SK-N-SH treated with all-trans-retinoic acid at 6 μM for 48 hours (cell line): ENCODE results near the gene LSM2.
A peak's percentile ranks its signal among the peaks of the same experiment; 100 is the strongest.

Source experiments
- ATAC-seq: fragments of 200-7000 bp; cut with Tn5 transposase; 3 replicates; pipeline ENCODE4 v1.9.1; 2020; ENCODE audit warnings: mild to moderate bottlenecking, moderate library complexity
- ARNTL ChIP-seq: fragments of 450-650 bp; formaldehyde crosslinking; IDR thresholded peaks from 2 replicates; pipeline ENCODE4 v1.5.0; 2020; ENCODE audit warnings: low read depth, mild to moderate bottlenecking, moderate library complexity, borderline replicate concordance
- CSRNP3 ChIP-seq: fragments of 250-450 bp; sonication (Bioruptor Pico); IDR thresholded peaks from 2 replicates; pipeline ENCODE4 v1.5.1; 2021; ENCODE audit warnings: mild to moderate bottlenecking, moderate library complexity
- GLIS3 ChIP-seq: fragments of 250-450 bp; sonication (Bioruptor Pico); IDR thresholded peaks from 2 replicates; pipeline ENCODE4 v1.5.0; 2020; ENCODE audit warnings: mild to moderate bottlenecking, moderate library complexity
- OSR1 ChIP-seq: fragments of 250-450 bp; sonication (Bioruptor Pico); IDR thresholded peaks from 2 replicates; pipeline ENCODE4 v1.8.0; 2022; ENCODE audit warnings: moderate library complexity, mild to moderate bottlenecking, inconsistent platforms
- PPARA ChIP-seq: fragments of 250-450 bp; sonication (Bioruptor Pico); IDR thresholded peaks from 2 replicates; pipeline ENCODE4 v1.5.0; 2020; ENCODE audit warnings: mild to moderate bottlenecking, borderline replicate concordance
- RARB ChIP-seq: fragments of 250-450 bp; sonication (Bioruptor Pico); IDR thresholded peaks from 2 replicates; pipeline ENCODE4 v1.8.0; 2021; ENCODE audit warnings: mild to moderate bottlenecking, moderate library complexity
- SNAI2 ChIP-seq: fragments of 250-450 bp; sonication (Bioruptor Pico); IDR thresholded peaks from 2 replicates; pipeline ENCODE4 v1.5.0; 2020; ENCODE audit warnings: mild to moderate bottlenecking, moderate library complexity
- TCF4 ChIP-seq: fragments of 250-450 bp; sonication (Bioruptor Pico); IDR thresholded peaks from 2 replicates; pipeline ENCODE4 v1.8.0; 2021; ENCODE audit warnings: mild to moderate bottlenecking, moderate library complexity, borderline replicate concordance
- ZC3H10 ChIP-seq: fragments of 250-450 bp; sonication (Bioruptor Pico); IDR thresholded peaks from 2 replicates; pipeline ENCODE4 v1.5.1; 2021; ENCODE audit warnings: mild to moderate bottlenecking, moderate library complexity
- ZFP3 ChIP-seq: fragments of 250-450 bp; sonication (Bioruptor Pico); IDR thresholded peaks from 2 replicates; pipeline ENCODE4 v1.5.0; 2020; ENCODE audit warnings: mild to moderate bottlenecking, moderate library complexity
- ZFP30 ChIP-seq: fragments of 450-650 bp; formaldehyde crosslinking; IDR thresholded peaks from 2 replicates; pipeline ENCODE4 v1.5.0; 2022; ENCODE audit warnings: mild to moderate bottlenecking, moderate library complexity
- ZNF565 ChIP-seq: fragments of 450-650 bp; formaldehyde crosslinking; conservative IDR thresholded peaks from 2 replicates; pipeline ENCODE4 v1.5.0; 2020; ENCODE audit warnings: low read depth, mild to moderate bottlenecking, moderate library complexity
- ZNF70 ChIP-seq: fragments of 450-650 bp; formaldehyde crosslinking; IDR thresholded peaks from 2 replicates; pipeline ENCODE4 v1.5.0; 2020; ENCODE audit warnings: mild to moderate bottlenecking, moderate library complexity
- ZNF8 ChIP-seq: fragments of 450-650 bp; formaldehyde crosslinking; IDR thresholded peaks from 2 replicates; pipeline ENCODE4 v1.5.0; 2020; ENCODE audit warnings: mild to moderate bottlenecking, moderate library complexity
- TF ChIP-seq, protein P1 (sequence below): fragments of 250-450 bp; sonication (Bioruptor Pico); IDR thresholded peaks from 2 replicates; pipeline ENCODE4 v1.5.1; 2020; ENCODE audit warnings: low read depth, mild to moderate bottlenecking, moderate library complexity
- TF ChIP-seq, protein P2 (sequence below): fragments of 250-450 bp; sonication (Bioruptor Pico); IDR thresholded peaks from 2 replicates; pipeline ENCODE4 v1.8.0; 2020; ENCODE audit warnings: mild to moderate bottlenecking, moderate library complexity, borderline replicate concordance
- TF ChIP-seq, protein P3 (sequence below): fragments of 250-450 bp; sonication (Bioruptor Pico); IDR thresholded peaks from 2 replicates; pipeline ENCODE4 v1.5.0; 2020; ENCODE audit warnings: mild to moderate bottlenecking, moderate library complexity

Gene LSM2

GRCh38 chr6:31797588-31797987 lies 9.2 kb downstream of the LSM2 start:
- TF ChIP-seq OSR1 (CRISPR knock-in tag) (no peak), TCF4 (no peak), PPARA (CRISPR knock-in tag) (no peak), SNAI2 (CRISPR knock-in tag) (no peak), CSRNP3 (CRISPR knock-in tag) (no peak), ZFP30 (CRISPR knock-in tag) (no peak), ZNF70 (CRISPR knock-in tag) (no peak), ARNTL (CRISPR knock-in tag) (no peak), RARB (CRISPR knock-in tag) (no peak)
- TF ChIP-seq, protein P1, sequence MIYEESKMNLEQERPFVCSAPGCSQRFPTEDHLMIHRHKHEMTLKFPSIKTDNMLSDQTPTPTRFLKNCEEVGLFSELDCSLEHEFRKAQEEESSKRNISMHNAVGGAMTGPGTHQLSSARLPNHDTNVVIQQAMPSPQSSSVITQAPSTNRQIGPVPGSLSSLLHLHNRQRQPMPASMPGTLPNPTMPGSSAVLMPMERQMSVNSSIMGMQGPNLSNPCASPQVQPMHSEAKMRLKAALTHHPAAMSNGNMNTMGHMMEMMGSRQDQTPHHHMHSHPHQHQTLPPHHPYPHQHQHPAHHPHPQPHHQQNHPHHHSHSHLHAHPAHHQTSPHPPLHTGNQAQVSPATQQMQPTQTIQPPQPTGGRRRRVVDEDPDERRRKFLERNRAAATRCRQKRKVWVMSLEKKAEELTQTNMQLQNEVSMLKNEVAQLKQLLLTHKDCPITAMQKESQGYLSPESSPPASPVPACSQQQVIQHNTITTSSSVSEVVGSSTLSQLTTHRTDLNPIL (CRISPR knock-in tag), result no peak
- TF ChIP-seq, protein P2, sequence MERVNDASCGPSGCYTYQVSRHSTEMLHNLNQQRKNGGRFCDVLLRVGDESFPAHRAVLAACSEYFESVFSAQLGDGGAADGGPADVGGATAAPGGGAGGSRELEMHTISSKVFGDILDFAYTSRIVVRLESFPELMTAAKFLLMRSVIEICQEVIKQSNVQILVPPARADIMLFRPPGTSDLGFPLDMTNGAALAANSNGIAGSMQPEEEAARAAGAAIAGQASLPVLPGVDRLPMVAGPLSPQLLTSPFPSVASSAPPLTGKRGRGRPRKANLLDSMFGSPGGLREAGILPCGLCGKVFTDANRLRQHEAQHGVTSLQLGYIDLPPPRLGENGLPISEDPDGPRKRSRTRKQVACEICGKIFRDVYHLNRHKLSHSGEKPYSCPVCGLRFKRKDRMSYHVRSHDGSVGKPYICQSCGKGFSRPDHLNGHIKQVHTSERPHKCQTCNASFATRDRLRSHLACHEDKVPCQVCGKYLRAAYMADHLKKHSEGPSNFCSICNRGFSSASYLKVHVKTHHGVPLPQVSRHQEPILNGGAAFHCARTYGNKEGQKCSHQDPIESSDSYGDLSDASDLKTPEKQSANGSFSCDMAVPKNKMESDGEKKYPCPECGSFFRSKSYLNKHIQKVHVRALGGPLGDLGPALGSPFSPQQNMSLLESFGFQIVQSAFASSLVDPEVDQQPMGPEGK (CRISPR knock-in tag), result no peak
- no peak for ATAC-seq

DNA sequence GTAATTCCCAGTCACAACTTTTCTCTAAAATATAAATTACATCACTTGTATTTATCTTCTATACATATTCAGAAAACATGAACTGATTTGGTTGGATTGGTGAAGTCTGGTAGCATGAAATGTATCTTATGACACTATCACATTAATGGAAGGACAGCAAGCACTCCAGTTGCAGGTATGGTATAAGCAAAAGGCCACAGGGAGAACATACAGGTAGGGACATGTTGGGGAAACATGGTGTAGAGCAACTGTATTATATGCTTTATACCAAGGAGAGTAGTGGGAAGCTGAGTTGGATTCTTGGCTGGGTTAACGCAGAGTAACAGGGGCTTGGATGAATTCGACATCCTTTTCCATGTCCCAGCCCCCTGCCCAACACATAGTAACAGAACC lies 9.8 kb downstream of the LSM2 start:
- no peak for ATAC-seq
- TF ChIP-seq GLIS3 (CRISPR knock-in tag), result no peak

GRCh38 chr6:31795616-31796298 lies 11.0 kb downstream of the LSM2 start, which contains the start of gene VARS1:
Gene VARS1, minus strand, starts transcription at chr6:31795752. Its CDS starts 535 bp downstream, at chr6:31795217.
- ATAC-seq, result peak; percentile 83
- TF ChIP-seq ZNF70 (CRISPR knock-in tag), result no peak
- TF ChIP-seq, protein P3, sequence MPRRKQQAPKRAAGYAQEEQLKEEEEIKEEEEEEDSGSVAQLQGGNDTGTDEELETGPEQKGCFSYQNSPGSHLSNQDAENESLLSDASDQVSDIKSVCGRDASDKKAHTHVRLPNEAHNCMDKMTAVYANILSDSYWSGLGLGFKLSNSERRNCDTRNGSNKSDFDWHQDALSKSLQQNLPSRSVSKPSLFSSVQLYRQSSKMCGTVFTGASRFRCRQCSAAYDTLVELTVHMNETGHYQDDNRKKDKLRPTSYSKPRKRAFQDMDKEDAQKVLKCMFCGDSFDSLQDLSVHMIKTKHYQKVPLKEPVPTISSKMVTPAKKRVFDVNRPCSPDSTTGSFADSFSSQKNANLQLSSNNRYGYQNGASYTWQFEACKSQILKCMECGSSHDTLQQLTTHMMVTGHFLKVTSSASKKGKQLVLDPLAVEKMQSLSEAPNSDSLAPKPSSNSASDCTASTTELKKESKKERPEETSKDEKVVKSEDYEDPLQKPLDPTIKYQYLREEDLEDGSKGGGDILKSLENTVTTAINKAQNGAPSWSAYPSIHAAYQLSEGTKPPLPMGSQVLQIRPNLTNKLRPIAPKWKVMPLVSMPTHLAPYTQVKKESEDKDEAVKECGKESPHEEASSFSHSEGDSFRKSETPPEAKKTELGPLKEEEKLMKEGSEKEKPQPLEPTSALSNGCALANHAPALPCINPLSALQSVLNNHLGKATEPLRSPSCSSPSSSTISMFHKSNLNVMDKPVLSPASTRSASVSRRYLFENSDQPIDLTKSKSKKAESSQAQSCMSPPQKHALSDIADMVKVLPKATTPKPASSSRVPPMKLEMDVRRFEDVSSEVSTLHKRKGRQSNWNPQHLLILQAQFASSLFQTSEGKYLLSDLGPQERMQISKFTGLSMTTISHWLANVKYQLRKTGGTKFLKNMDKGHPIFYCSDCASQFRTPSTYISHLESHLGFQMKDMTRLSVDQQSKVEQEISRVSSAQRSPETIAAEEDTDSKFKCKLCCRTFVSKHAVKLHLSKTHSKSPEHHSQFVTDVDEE (CRISPR knock-in tag), result 0 out of 2 replicates have a peak, but pooled peaks have one; percentile 15
- TF ChIP-seq ZFP3 (CRISPR knock-in tag), result no peak
- TF ChIP-seq GLIS3 (CRISPR knock-in tag), result no peak
- no peak for TF ChIP-seq ZNF565 (CRISPR knock-in tag)
- no peak for TF ChIP-seq SNAI2 (CRISPR knock-in tag)
- no peak for TF ChIP-seq ZNF8
- TF ChIP-seq, protein P2 (CRISPR knock-in tag), result no peak

GRCh38 chr6:31794866-31795615 lies 11.7 kb downstream of the LSM2 start:
- TF ChIP-seq OSR1 (CRISPR knock-in tag) (no peak), ZNF565 (CRISPR knock-in tag) (no peak), ZC3H10 (CRISPR knock-in tag) (no peak)
- TF ChIP-seq, protein P2 (CRISPR knock-in tag), result peak; percentile 36; the same call in 1 of the 2 replicates
- peak; percentile 42 for ATAC-seq
